G401.6 (cell line): ENCODE measurements around the gene RCAN2.

ENCODE experiments used
- FAIRE-seq: peaks from 2 replicates; lab custom pipeline; 2012; peaks lifted over from hg19 to GRCh38; lab: Jason Lieb, UNC

Gene RCAN2

GRCh38 chr6:46491201-46491627 lies at the start of gene RCAN2:
Gene RCAN2, minus strand, starts transcription at chr6:46491449.
- no peak for FAIRE-seq

GRCh38 chr6:46539866-46540265 lies 48.6 kb upstream of the RCAN2 start:
- FAIRE-seq, result no peak

- no peak for FAIRE-seq
Observed at GRCh38 chr6:46538800-46539480, 47.7 kb upstream of the RCAN2 start.

GRCh38 chr6:46530896-46531295 lies 39.6 kb upstream of the RCAN2 start:
- FAIRE-seq, result no peak

- no peak for FAIRE-seq
Observed at GRCh38 chr6:46528961-46529750, 37.9 kb upstream of the RCAN2 start.

- no peak for FAIRE-seq
Observed at GRCh38 chr6:46526607-46527006, 35.4 kb upstream of the RCAN2 start.

GRCh38 chr6:46525583-46525982 lies 34.3 kb upstream of the RCAN2 start:
- FAIRE-seq, result no peak

GRCh38 chr6:46521464-46521971 lies 30.3 kb upstream of the RCAN2 start:
- no peak for FAIRE-seq

GRCh38 chr6:46517202-46517601 lies 26.0 kb upstream of the RCAN2 start:
- no peak for FAIRE-seq

- no peak for FAIRE-seq
Observed at GRCh38 chr6:46513533-46513932, 22.3 kb upstream of the RCAN2 start.

GRCh38 chr6:46511320-46511719 lies 20.1 kb upstream of the RCAN2 start:
- FAIRE-seq, result no peak

GRCh38 chr6:46510651-46511050 lies 19.4 kb upstream of the RCAN2 start:
- FAIRE-seq, result no peak

- no peak for FAIRE-seq
Observed at GRCh38 chr6:46509981-46510510, 18.8 kb upstream of the RCAN2 start.

- FAIRE-seq, result no peak
Observed at GRCh38 chr6:46509063-46509462, 17.8 kb upstream of the RCAN2 start.

GRCh38 chr6:46507426-46507825 lies 16.2 kb upstream of the RCAN2 start:
- no peak for FAIRE-seq

GRCh38 chr6:46505693-46506512 lies 14.7 kb upstream of the RCAN2 start:
- FAIRE-seq, result no peak

- FAIRE-seq, result no peak
Observed at GRCh38 chr6:46504242-46504641, 13.0 kb upstream of the RCAN2 start.

- no peak for FAIRE-seq
Observed at GRCh38 chr6:46502486-46503119, 11.4 kb upstream of the RCAN2 start.

- no peak for FAIRE-seq
Observed at GRCh38 chr6:46501136-46502089, 10.2 kb upstream of the RCAN2 start.

- no peak for FAIRE-seq
Observed at GRCh38 chr6:46500382-46500781, 9.1 kb upstream of the RCAN2 start.
